Endothelial cell of umbilical vein (primary cell): ENCODE measurements around the gene CYREN. TPM values are rescaled to one million over a fixed set of nuclear protein-coding genes. Genes with fewer than 3 reads are reported as not detected.

Experiments
- BruUV-seq: library from RNA; stranded (reverse); fragments of 400-500 nt; replicated peaks from 2 replicates; lab custom pipeline; 2021; lab: Mats Ljungman, UMichigan
- CTCF ChIA-PET: fragments of 300-600, 350-600 bp; sonication (Branson Sonifier 250); formaldehyde crosslinking; loops from one replicate; lab custom pipeline; 2021; ENCODE audit warnings: antibody characterized with exemption, inconsistent platforms; lab: Charles Lee
- POLR2A ChIA-PET: fragments of 300-600, 350-600 bp; sonication (Branson Sonifier 250); formaldehyde crosslinking; loops from one replicate; lab custom pipeline; 2021; ENCODE audit warnings: antibody characterized with exemption, inconsistent platforms; lab: Charles Lee
- DNase-seq: peaks from one replicate; pipeline ENCODE4 v3.0.0-alpha.2; 2011; ENCODE audit warnings: low read depth, low spot score
- FAIRE-seq: peaks from 2 replicates; lab custom pipeline; 2011; peaks lifted over from hg19 to GRCh38; lab: Jason Lieb, UNC
- H2AFZ ChIP-seq: 2 replicates; pipeline ENCODE4 v1.6.0; 2012; ENCODE audit warnings: low read depth, low read length, control low read depth, inconsistent platforms
- H3K27ac ChIP-seq: 2 replicates; pipeline ENCODE4 v1.5.1; 2011; ENCODE audit warnings: low read depth, mild to moderate bottlenecking, control low read depth, low read length, moderate library complexity; ENCODE audit not compliant: insufficient read depth
- H3K27me3 ChIP-seq, 2 experiments: 2 replicates each; pipeline versions ENCODE4 v1.6.0 to v1.6.1; 2011; ENCODE audit warnings: low read length in 2 of 2, mixed read lengths in 1 of 2; ENCODE audit not compliant: control insufficient read depth in 2 of 2, insufficient read depth in 2 of 2
- H3K36me3 ChIP-seq, 2 experiments: 2 replicates in 1 of 2; 3 replicates in 1 of 2; pipeline ENCODE4 v1.5.1; 2011; ENCODE audit warnings: low read length in 2 of 2, mild to moderate bottlenecking in 1 of 2, moderate library complexity in 1 of 2; ENCODE audit not compliant: control insufficient read depth in 2 of 2, insufficient read depth in 2 of 2; ENCODE audit errors: extremely low read depth in 1 of 2
- H3K4me1 ChIP-seq: 3 replicates; pipeline ENCODE4 v1.5.1; 2011; ENCODE audit warnings: mild to moderate bottlenecking, low read length; ENCODE audit not compliant: control insufficient read depth, insufficient read depth; ENCODE audit errors: extremely low read depth
- H3K4me2 ChIP-seq: 2 replicates; pipeline ENCODE4 v1.6.1; 2011; ENCODE audit warnings: low read length, control low read depth, mixed read lengths; ENCODE audit not compliant: insufficient read depth
- H3K4me3 ChIP-seq, 3 experiments: fragments of 200-600 bp in 1 of 3; sonication (generic), shearing (Covaris generic) in 1 of 3; replicated peaks in 1 of 3; 2 replicates each; pipeline ENCODE4 v1.5.1; 2011 to 2016; ENCODE audit warnings: control low read depth in 3 of 3, low read length in 3 of 3, mild to moderate bottlenecking in 2 of 3, inconsistent platforms in 1 of 3, low read depth in 1 of 3, moderate library complexity in 1 of 3; ENCODE audit not compliant: insufficient read depth in 1 of 3
- H3K79me2 ChIP-seq: 2 replicates; pipeline ENCODE4 v1.6.0; 2012; ENCODE audit warnings: low read length, inconsistent platforms; ENCODE audit not compliant: control insufficient read depth, insufficient read depth
- H3K9ac ChIP-seq: replicated peaks from 2 replicates; pipeline ENCODE3; 2011; ENCODE audit warnings: low read length, control low read depth; ENCODE audit not compliant: insufficient read depth; ENCODE audit errors: extremely low read depth
- H3K9me1 ChIP-seq: replicated peaks from 3 replicates; pipeline ENCODE4 v1.6.0; 2011; ENCODE audit warnings: mild to moderate bottlenecking, low read length; ENCODE audit not compliant: control insufficient read depth, insufficient read depth; ENCODE audit errors: extremely low read depth
- H3K9me3 ChIP-seq: replicated peaks from 2 replicates; pipeline ENCODE4 v1.5.1; 2012; ENCODE audit warnings: low read length, inconsistent platforms; ENCODE audit not compliant: control insufficient read depth, insufficient read depth
- H4K20me1 ChIP-seq: replicated peaks from 2 replicates; pipeline ENCODE3; 2011; ENCODE audit warnings: mild to moderate bottlenecking, low read length; ENCODE audit not compliant: control insufficient read depth, insufficient read depth; ENCODE audit errors: extremely low read depth
- FOS ChIP-seq: IDR thresholded peaks from 2 replicates; pipeline ENCODE4 v1.6.1; 2011; ENCODE audit warnings: mild to moderate bottlenecking, low read length, moderate library complexity, borderline replicate concordance; ENCODE audit not compliant: insufficient read depth
- GATA2 ChIP-seq: IDR thresholded peaks from 2 replicates; pipeline ENCODE4 v1.7.0; 2011; ENCODE audit warnings: low read depth, mild to moderate bottlenecking, moderate library complexity, mixed read lengths, low read length; ENCODE audit not compliant: insufficient read length, insufficient read depth
- JUN ChIP-seq: IDR thresholded peaks from 2 replicates; pipeline ENCODE4 v1.6.1; 2011; ENCODE audit warnings: borderline replicate concordance, low read depth; ENCODE audit not compliant: insufficient read length, insufficient read depth
- MYC ChIP-seq: IDR thresholded peaks from one replicate; pipeline ENCODE4 v1.6.1; 2011; ENCODE audit warnings: mild to moderate bottlenecking, low read depth, low read length
- POLR2A ChIP-seq: IDR thresholded peaks from 2 replicates; pipeline ENCODE4 v1.6.1; 2012; ENCODE audit warnings: low read depth, mild to moderate bottlenecking, control low read depth, low read length
- POLR2AphosphoS5 ChIP-seq: IDR thresholded peaks from 2 replicates; pipeline ENCODE4 v1.6.1; 2012; ENCODE audit warnings: low read depth, mild to moderate bottlenecking, control low read depth, low read length, moderate library complexity; ENCODE audit not compliant: insufficient read depth
- dilution Hi-C: fragments of 300-500 bp; cut with MboI; formaldehyde crosslinking; loops from one replicate; pipeline ENCODE4 v1.15.0; 2019; ENCODE audit warnings: low sequenced_read_pairs; ENCODE audit not compliant: extremely low pct_ligation_motif_present
- intact Hi-C: fragments of 100-400 bp; cut with micrococcal nuclease; formaldehyde crosslinking; loops from one replicate; pipeline ENCODE4 v1.10.0; 2022
- polyA plus RNA-seq, 4 experiments: library from polyadenylated mRNA; depleted of rRNA in 3 of 4; stranded (reverse) in 3 of 4; unstranded in 1 of 4; fragments of >200 nt; gene quantifications; 2 replicates each; pipeline versions ENCODE4 v1.2.1 to v1.2.3, GENCODE V29; 2011 to 2012; ENCODE audit warnings: missing spikeins in 1 of 4
- total RNA-seq: library from RNA; stranded (reverse); gene quantifications from 2 replicates; pipeline ENCODE4 v1.2.3, GENCODE V29; 2021
- TF ChIP-seq, protein P1 (sequence below), 2 donors: IDR thresholded peaks; 1 replicate in 1 of 2; 2 replicates in 1 of 2; pipeline ENCODE4 v1.5.1; 2011; ENCODE audit warnings: low read length in 2 of 2, mild to moderate bottlenecking in 2 of 2, moderate library complexity in 2 of 2, control low read depth in 1 of 2, inconsistent platforms in 1 of 2, low read depth in 1 of 2; ENCODE audit not compliant: insufficient read depth in 1 of 2; ENCODE audit errors: extremely low read depth in 1 of 2
- TF ChIP-seq, protein P2 (sequence below): IDR thresholded peaks from 2 replicates; pipeline ENCODE4 v1.6.1; 2011; ENCODE audit not compliant: insufficient read depth, insufficient read length

The CYREN gene
- total and polyA plus RNA-seq, 2 donors (not counting 3 experiments of a cell fraction or from before 2014, with no cell fraction given), result 19.1 to 30.8 TPM

DNA sequence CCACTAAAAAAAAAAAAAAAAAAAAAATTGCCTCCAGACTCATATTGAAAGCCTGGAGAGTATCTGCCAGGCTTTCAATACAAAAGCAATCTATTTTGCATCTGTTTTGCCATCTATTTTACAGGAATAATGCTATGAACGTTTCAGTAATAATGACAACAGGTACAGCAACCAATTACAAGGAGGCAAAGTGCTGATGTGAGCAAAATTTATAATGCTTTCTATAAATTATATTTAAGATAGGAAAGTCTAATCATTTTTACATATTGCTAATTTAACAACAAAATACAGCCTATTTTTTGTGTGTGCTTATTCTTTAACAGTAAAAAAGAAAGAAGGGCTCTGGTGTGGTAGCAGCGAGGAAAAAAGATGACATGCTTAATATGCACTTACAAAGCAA lies 30.8 kb upstream of the CYREN start:
- H3K36me3 ChIP-seq, result peaks cover 0 to 2% of the 10 kb centered on the region in 2 experiments
- no peak overlapping the region for H3K4me2 ChIP-seq
- no peak overlapping the region for H3K4me3 ChIP-seq
- no peak overlapping the region for H3K9ac ChIP-seq
- no peak for DNase-seq
- H3K9me1 ChIP-seq, result no peaks in the 10 kb centered on the region
- intact Hi-C loops (no loop called here), dilution Hi-C loops (no loop called here)
- no peaks in the 10 kb centered on the region for H3K79me2 ChIP-seq
- H4K20me1 ChIP-seq, result no peaks in the 10 kb centered on the region
- no peaks in the 10 kb centered on the region for H3K27me3 ChIP-seq
- TF ChIP-seq JUN (no peak), MYC (no peak), POLR2A (no peak), GATA2 (no peak), FOS (no peak)
- TF ChIP-seq, protein P1, sequence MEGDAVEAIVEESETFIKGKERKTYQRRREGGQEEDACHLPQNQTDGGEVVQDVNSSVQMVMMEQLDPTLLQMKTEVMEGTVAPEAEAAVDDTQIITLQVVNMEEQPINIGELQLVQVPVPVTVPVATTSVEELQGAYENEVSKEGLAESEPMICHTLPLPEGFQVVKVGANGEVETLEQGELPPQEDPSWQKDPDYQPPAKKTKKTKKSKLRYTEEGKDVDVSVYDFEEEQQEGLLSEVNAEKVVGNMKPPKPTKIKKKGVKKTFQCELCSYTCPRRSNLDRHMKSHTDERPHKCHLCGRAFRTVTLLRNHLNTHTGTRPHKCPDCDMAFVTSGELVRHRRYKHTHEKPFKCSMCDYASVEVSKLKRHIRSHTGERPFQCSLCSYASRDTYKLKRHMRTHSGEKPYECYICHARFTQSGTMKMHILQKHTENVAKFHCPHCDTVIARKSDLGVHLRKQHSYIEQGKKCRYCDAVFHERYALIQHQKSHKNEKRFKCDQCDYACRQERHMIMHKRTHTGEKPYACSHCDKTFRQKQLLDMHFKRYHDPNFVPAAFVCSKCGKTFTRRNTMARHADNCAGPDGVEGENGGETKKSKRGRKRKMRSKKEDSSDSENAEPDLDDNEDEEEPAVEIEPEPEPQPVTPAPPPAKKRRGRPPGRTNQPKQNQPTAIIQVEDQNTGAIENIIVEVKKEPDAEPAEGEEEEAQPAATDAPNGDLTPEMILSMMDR (IDR thresholded peaks at IDR 0.05; ENCODE audit: extremely low read depth in 1 of 2, insufficient read depth in 1 of 2, low read depth in 1 of 2, low read length in 2 of 2), result no peak
- H3K4me1 ChIP-seq, result no peaks in the 10 kb centered on the region
- POLR2A ChIA-PET, result no interaction called here
- H3K27ac ChIP-seq, result no peak overlapping the region
- no peak for FAIRE-seq
- no peaks in the 10 kb centered on the region for H3K9me3 ChIP-seq
- H2AFZ ChIP-seq, result no peak overlapping the region
- CTCF ChIA-PET, result interaction anchor here (0.9 kb wide), 1 partner anchor 9 kb away, joined by 4 read pairs; no protein-coding TSS in a partner anchor
- no TSS peak for BruUV-seq

GRCh38 chr7:135200821-135201331 lies 30.4 kb upstream of the CYREN start:
- Histone ChIP-seq H3K4me3 (no peak overlapping the region), H3K9me3 (no peaks in the 10 kb centered on the region), H3K9me1 (no peaks in the 10 kb centered on the region), H3K36me3 (peaks cover 0 to 2% of the 10 kb centered on the region in 2 experiments), H3K27ac (no peak overlapping the region), H3K4me1 (no peaks in the 10 kb centered on the region), H4K20me1 (no peaks in the 10 kb centered on the region), H2AFZ (no peak overlapping the region), H3K9ac (no peak overlapping the region), H3K4me2 (no peak overlapping the region), H3K79me2 (no peaks in the 10 kb centered on the region), H3K27me3 (no peaks in the 10 kb centered on the region)
- dilution Hi-C loops, result no loop called here
- FAIRE-seq, result no peak
- POLR2A ChIA-PET, result no interaction called here
- DNase-seq, result no peak
- TF ChIP-seq POLR2AphosphoS5 (no peak), FOS (no peak), MYC (no peak), GATA2 (no peak)
- TF ChIP-seq, protein P2, sequence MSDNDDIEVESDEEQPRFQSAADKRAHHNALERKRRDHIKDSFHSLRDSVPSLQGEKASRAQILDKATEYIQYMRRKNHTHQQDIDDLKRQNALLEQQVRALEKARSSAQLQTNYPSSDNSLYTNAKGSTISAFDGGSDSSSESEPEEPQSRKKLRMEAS, result no peak
- CTCF ChIA-PET, result no interaction called here
- BruUV-seq, result no TSS peak
- intact Hi-C loops, result no loop called here
